ENCODE data around the gene CNTRL. TPM values are rescaled to one million over a fixed set of nuclear protein-coding genes. Genes with fewer than 3 reads are reported as not detected.
A peak's percentile ranks its signal among the peaks of the same experiment; 100 is the strongest.
"Not testable (repeated sequence)": the region's sequence is repeated elsewhere in the genome, so short reads cannot be mapped to it uniquely, and the experiment has no call there.

Gene CNTRL
- total RNA-seq, 2 experiments from 2014 or later = 80.3 to 107 TPM

DNA sequence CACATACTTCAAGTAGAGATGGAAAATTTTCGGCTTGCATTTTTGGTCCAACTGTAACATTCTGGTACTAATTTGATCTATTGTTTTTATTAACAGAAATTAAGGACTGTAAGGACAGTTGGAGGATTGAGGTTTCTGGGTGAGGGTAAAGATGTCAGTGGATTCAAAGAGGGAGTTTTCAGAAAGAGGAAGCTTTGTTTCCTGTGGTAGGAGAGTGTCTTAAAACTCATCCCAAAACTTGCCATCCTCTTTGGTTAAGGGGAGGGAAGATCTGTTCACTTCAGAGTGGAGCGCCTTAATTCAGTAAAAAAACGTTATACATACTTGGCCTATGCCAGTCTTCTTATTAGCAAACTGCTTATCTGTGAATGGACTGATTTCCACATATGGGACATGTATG is 13.8 kb downstream of the CNTRL start:
- no peak for DNase-seq
- Mint-ChIP-seq H3K27me3 (no peaks in the 10 kb centered on the region), H3K4me3 (no peak overlapping the region), H3K27ac (peak overlapping the region; percentile 8), H3K4me1 (peaks cover 26% of the 10 kb centered on the region), H3K9me3 (ENCODE audit: low read depth) (no peaks in the 10 kb centered on the region), H3K36me3 (peaks cover 56% of the 10 kb centered on the region)
- ATAC-seq = no peak
- CTCF ChIA-PET = no interaction called here

DNA sequence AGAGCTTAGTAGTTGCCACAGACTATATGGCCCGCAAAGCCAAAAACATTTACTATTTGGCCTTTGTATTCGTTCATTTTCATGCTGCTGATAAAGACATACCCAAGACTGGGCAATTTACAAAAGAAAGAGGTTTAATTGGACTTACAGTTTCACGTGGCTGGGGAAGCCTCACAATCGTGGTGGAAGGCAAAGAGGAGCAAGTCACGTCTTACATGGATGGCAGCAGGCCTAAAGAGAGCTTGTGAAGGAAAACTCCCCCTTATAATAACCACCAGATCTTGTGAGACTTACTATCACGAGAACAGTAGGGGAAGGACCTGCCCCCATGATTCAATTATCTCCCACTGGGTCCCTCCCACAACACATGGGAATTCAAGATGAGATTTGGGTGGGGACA is 16.0 kb downstream of the CNTRL start:
- H3K9me3 Mint-ChIP-seq (ENCODE audit: low read depth); DNase-seq; H3K4me3 Mint-ChIP-seq; H3K27me3 Mint-ChIP-seq; CTCF ChIA-PET; H3K27ac Mint-ChIP-seq; ATAC-seq: not testable (repeated sequence)
- peaks cover 64% of the 10 kb centered on the region for H3K36me3 Mint-ChIP-seq
- peaks cover 29% of the 10 kb centered on the region for H3K4me1 Mint-ChIP-seq

DNA sequence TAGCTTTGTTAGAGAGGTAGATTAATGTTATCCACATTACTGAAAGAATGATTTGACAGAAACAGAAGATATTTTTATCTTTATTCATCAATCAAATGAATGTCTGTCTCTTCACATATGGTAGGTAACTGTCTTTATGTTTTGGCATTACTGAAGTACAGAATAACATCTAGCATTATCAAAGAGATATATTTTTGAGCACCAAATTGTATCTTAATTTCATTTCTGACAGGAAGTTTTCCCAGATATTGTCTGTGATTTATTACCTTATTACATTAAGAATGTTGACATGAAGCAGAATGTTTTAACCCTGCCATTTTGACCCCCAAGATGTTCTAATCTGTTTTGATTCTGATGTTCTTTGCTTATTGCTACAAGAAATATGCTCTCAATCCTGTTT is 20.3 kb downstream of the CNTRL start:
- Mint-ChIP-seq H3K27ac (no peak overlapping the region), H3K4me1 (peaks cover 3% of the 10 kb centered on the region), H3K4me3 (no peak overlapping the region), H3K36me3 (peaks cover 81% of the 10 kb centered on the region), H3K9me3 (ENCODE audit: low read depth) (peaks cover 10% of the 10 kb centered on the region), H3K27me3 (no peaks in the 10 kb centered on the region)
- CTCF ChIA-PET = interaction anchor here (0.6 to 1.0 kb wide), 2 partner anchors 64 to 339 kb away, joined by 3 read pairs; no protein-coding TSS in a partner anchor
- ATAC-seq (no peak), DNase-seq (no peak)

DNA sequence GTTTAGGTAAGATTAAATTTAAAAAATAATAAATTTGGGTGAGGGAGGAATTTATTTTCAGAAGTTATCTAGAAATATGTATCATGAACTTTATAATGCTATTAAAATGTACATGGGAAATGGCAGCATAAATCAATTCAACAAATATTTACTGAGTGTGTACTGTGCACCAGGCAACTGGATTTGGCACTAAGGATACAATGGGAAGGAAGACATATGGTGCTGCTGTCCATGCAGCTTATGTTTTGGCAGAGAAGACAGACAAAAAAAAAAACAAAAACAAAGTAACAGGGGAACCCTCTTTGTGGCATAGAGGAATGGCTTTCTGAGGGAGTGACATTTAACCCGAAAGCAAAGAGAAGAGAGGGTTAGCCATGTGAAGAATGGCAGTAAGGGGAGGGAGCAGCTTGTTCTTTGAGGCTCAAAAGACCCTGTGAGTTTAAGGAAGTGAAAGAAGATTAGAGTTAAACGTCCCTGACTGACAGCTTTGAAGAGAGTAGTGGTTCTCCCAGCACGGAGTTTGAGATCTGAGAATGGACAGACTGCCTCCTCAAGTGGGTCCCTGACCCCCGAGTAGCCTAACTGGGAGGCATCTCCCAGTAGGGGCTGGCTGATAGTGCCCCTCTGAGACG is 23.9 kb downstream of the CNTRL start:
- Mint-ChIP-seq H3K4me1 (peaks cover 3% of the 10 kb centered on the region), H3K27ac (no peak overlapping the region), H3K9me3 (ENCODE audit: low read depth) (peaks cover 12% of the 10 kb centered on the region), H3K4me3 (no peak overlapping the region), H3K27me3 (no peaks in the 10 kb centered on the region), H3K36me3 (peaks cover 83% of the 10 kb centered on the region)
- DNase-seq = no peak
- ATAC-seq = no peak
- CTCF ChIA-PET = no interaction called here

DNA sequence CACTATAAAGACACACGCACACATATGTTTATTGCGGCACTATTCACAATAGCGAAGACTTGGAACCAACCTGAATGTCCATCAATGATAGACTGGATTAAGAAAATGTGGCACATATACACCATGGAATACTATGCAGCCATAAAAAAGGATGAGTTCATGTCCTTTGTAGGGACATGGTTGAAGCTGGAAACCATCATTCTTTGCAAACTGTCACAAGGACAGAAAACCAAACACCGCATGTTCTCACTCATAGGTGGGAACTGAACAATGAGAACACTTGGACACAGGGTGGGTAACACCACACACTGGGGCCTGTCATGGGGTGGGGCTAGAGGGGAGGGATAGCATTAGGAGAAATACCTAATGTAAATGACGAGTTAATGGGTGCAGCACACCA is 29.3 kb downstream of the CNTRL start:
- Mint-ChIP-seq H3K36me3 (peaks cover 61% of the 10 kb centered on the region), H3K4me1 (peaks cover 19% of the 10 kb centered on the region)
- H3K27me3 Mint-ChIP-seq; DNase-seq; H3K9me3 Mint-ChIP-seq (ENCODE audit: low read depth); H3K27ac Mint-ChIP-seq; ATAC-seq; H3K4me3 Mint-ChIP-seq: not testable (repeated sequence)
- CTCF ChIA-PET = interaction anchor here (1.0 to 1.7 kb wide), 2 partner anchors 16 to 18 kb away, joined by 3 to 6 read pairs; no protein-coding TSS in a partner anchor

DNA sequence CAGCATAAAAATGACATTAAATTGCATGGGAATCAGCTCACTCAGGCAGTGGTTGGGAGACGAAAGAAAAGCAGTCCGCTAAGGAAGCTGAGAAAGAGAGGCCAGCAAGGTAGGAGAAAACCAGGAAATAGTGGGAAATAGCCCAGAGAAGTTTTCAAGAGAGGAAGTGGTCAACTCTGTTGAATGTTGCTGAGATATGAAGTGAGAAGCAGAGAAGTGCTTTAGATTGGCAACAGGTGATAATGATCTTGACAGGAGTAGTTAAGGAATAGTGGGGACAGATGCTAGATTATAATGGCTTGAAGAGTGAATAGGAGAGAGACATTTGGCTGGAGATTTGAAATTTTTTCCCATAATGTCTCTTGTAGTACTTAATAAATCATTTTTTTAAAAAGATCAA is 30.8 kb downstream of the CNTRL start:
- CTCF ChIA-PET = interaction anchor here (1.7 kb wide), 1 partner anchor 15 kb away, joined by 6 read pairs; no protein-coding TSS in a partner anchor
- Mint-ChIP-seq H3K9me3 (ENCODE audit: low read depth) (peaks cover 3% of the 10 kb centered on the region), H3K4me1 (peaks cover 19% of the 10 kb centered on the region), H3K27me3 (no peaks in the 10 kb centered on the region), H3K36me3 (peaks cover 53% of the 10 kb centered on the region), H3K27ac (peak overlapping the region; percentile 48), H3K4me3 (no peak overlapping the region)
- DNase-seq (no peak), ATAC-seq (no peak)

DNA sequence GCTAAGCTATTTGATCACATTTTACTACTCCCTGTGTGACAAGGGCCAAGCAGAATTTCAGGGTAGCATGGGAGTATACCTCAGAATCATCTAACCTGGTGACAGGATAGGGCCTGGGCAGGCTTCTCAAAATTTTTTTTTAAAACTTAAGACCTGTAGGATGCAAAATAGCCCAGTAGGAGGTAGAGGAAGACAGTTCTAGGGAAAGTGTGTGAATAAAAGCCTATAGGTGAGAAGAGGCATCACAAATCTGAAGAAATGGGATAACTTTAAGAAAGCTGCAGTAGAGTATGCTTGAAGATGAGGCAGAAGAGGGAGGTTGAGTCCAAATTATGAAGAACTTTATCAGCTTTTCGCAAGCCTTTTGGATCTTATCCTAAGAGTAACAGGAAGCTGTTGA is 32.3 kb downstream of the CNTRL start:
- peaks cover 19% of the 10 kb centered on the region for H3K4me1 Mint-ChIP-seq
- peak overlapping the region; percentile 24 for H3K27ac Mint-ChIP-seq
- CTCF ChIA-PET = interaction anchor here (0.7 to 1.2 kb wide), 2 partner anchors 13 to 41 kb away, joined by 3 to 4 read pairs; no protein-coding TSS in a partner anchor
- H3K27me3 Mint-ChIP-seq = no peaks in the 10 kb centered on the region
- DNase-seq (no peak), ATAC-seq (peak; percentile 64)
- no peaks in the 10 kb centered on the region for H3K9me3 Mint-ChIP-seq (ENCODE audit: low read depth)
- H3K4me3 Mint-ChIP-seq = no peak overlapping the region
- peaks cover 46% of the 10 kb centered on the region for H3K36me3 Mint-ChIP-seq

DNA sequence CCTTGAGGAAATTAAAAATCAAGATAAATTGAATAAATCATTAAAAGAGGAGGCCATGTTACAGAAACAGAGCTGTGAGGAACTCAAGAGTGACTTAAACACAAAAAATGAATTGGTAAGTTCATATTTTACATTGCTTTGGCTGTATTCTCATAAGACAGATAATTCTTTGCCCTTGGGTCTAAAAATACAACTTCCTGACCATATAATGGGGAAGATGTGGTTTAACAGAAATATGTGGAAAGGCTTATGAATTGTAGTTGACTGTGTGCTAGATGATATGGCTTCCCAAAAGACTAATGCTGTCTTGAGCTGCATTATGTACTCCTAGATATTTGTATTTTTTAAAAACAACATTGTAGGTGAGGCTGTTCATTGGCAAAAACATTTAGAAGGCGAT is 33.1 kb downstream of the CNTRL start:
- CTCF ChIA-PET = interaction anchor here (0.7 to 1.2 kb wide), 2 partner anchors 12 to 42 kb away, joined by 3 to 4 read pairs; no protein-coding TSS in a partner anchor
- H3K27ac Mint-ChIP-seq = no peak overlapping the region
- no peak overlapping the region for H3K4me3 Mint-ChIP-seq
- DNase-seq (no peak), ATAC-seq (no peak)
- no peaks in the 10 kb centered on the region for H3K27me3 Mint-ChIP-seq
- H3K36me3 Mint-ChIP-seq = peaks cover 44% of the 10 kb centered on the region
- H3K9me3 Mint-ChIP-seq (ENCODE audit: low read depth) = no peaks in the 10 kb centered on the region
- peaks cover 19% of the 10 kb centered on the region for H3K4me1 Mint-ChIP-seq

DNA sequence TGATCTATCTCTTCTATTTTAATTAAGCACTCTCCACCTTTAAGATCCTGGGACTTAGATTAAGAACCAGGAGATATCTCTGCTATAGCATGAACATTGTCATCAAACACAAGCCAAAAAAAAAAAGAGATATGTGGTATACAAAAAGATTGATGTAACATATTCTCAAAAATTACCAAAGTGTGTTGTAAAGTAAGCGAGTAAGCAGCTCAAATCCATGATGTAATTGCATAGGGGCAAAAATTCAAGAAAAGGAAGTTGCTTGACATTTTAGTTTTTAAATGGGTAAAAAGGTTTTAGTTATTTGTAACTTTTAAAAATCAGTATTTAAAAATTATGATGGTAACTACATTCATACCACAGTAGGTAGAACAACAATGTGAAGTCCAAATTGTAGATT is 40.7 kb downstream of the CNTRL start:
- Mint-ChIP-seq H3K27ac (no peak overlapping the region), H3K9me3 (ENCODE audit: low read depth) (no peaks in the 10 kb centered on the region), H3K4me1 (peaks cover 11% of the 10 kb centered on the region), H3K4me3 (no peak overlapping the region), H3K27me3 (no peaks in the 10 kb centered on the region), H3K36me3 (peaks cover 46% of the 10 kb centered on the region)
- CTCF ChIA-PET = interaction anchor here (1.6 kb wide), 1 partner anchor 55 kb away, joined by 4 read pairs; no protein-coding TSS in a partner anchor
- ATAC-seq = no peak
- DNase-seq = no peak

DNA sequence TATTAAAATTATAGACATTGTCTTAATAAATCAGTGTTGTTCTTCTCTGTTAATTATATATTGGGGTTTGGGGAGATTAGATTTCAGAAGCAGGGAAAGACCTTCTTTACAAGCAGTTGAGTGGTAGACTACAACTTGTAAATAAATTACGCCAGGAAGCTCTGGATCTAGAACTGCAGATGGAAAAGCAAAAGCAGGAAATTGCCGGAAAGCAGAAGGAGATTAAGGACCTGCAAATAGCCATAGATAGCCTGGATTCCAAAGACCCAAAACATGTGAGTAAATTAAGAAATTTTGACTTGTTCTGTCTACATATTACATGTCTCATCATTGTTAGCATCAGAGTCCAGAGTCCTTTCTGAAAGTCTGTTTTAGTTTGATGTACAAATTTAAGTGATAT is 43.5 kb downstream of the CNTRL start:
- ATAC-seq (no peak), DNase-seq (no peak)
- no peaks in the 10 kb centered on the region for H3K9me3 Mint-ChIP-seq (ENCODE audit: low read depth)
- CTCF ChIA-PET = no interaction called here
- H3K4me1 Mint-ChIP-seq = peaks cover 30% of the 10 kb centered on the region
- no peak overlapping the region for H3K27ac Mint-ChIP-seq
- no peak overlapping the region for H3K4me3 Mint-ChIP-seq
- no peaks in the 10 kb centered on the region for H3K27me3 Mint-ChIP-seq
- peaks cover 42% of the 10 kb centered on the region for H3K36me3 Mint-ChIP-seq

DNA sequence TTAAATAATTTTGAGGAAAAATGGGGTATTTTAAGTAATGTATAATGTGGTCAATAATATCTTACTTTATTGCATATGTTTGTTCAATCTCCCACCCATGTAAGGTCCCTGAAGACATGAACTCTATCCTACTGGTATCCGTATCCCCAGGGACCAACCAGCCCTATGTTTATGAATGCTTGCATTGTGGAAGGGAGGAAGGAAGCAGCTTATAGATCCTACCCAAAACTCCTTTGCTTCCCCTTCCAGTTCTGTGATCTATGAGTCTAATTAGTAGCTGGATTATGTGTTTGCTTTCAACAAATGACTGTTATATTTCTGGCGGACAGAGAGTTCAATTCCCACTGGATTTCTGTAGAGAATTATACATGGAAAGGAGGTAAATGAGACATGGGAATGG is 45.6 kb downstream of the CNTRL start:
- H3K4me1 Mint-ChIP-seq = peaks cover 35% of the 10 kb centered on the region
- DNase-seq (no peak), ATAC-seq (no peak)
- CTCF ChIA-PET = interaction anchor here (1.0 to 3.1 kb wide), 10 partner anchors 9 to 216 kb away, joined by 3 to 9 read pairs (median 4); partner anchors contain the start of gene RAB14
- no peaks in the 10 kb centered on the region for H3K27me3 Mint-ChIP-seq
- peak overlapping the region; percentile 69 for H3K27ac Mint-ChIP-seq
- H3K4me3 Mint-ChIP-seq = no peak overlapping the region
- H3K36me3 Mint-ChIP-seq = peaks cover 43% of the 10 kb centered on the region
- no peaks in the 10 kb centered on the region for H3K9me3 Mint-ChIP-seq (ENCODE audit: low read depth)

DNA sequence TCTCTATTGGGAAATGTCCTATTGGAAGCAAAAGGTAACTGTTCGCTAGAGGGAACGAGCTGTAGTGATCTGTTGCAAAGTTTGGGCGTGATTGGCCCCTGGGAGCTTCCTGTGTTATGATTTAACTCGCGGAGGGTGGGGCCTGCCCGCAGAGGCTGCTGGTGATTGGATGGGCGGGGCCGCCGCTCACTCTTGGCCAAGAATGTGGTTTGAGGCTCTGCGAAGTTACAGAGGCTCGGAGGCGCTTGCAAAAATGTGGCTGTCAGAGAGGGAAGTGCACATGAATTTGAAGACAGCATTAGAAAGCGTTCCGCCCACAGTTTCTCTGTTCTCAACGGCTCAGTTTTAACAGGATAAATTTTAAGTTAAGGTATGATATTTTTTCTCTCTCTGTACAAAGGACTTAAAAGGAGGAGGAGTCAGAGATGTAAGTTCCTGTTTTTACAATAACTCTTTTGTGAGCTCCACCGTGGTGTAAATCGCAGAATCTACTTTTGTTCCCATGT is 46.9 kb downstream of the CNTRL start:
- CTCF ChIA-PET = interaction anchor here (0.6 to 3.1 kb wide), 15 partner anchors 10 to 217 kb away, joined by 3 to 16 read pairs (median 3); partner anchors contain the start of gene RAB14
- Mint-ChIP-seq H3K4me3 (peak overlapping the region; percentile 75), H3K36me3 (peaks cover 44% of the 10 kb centered on the region), H3K27ac (peak overlapping the region; percentile 90), H3K9me3 (ENCODE audit: low read depth) (no peaks in the 10 kb centered on the region), H3K4me1 (peaks cover 37% of the 10 kb centered on the region), H3K27me3 (no peaks in the 10 kb centered on the region)
- peak; percentile 99 for DNase-seq
- peak; percentile 100 for ATAC-seq

DNA sequence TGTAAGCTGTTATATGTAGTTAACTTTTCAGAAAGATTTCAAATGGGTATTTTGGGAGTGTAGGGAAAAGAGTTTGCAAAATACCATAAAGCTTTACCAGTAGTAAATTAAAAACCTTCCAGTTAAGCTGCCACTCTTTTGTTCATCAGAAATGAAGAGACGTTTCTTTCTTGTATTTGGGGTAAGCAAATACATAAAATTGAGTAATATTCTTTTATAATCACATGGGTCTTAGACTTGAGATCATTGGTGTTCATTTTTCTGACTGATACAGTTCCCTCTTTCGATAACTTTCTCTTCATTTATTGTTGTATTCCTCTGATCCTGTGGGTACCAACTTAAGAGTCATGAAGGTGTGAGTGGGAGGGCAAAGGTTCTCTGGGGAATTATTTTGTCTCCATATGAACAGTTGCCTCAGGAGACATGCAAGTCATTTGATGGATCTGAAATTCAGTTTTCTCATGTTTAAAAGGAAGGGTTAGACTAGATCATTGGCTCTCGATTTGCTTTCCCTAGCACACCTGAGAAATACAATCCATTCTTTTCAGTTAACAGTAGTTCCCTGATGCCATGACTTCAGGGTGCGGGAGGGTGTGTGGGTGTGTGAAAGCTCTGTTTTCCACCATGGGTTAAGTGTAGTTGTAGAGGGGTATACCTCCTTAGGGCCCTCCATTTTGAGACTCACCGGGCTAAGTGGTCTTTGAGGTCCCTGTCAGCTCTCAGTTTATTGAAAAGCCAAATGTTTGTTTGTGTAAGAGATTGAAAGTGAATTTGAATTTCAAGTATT is 47.7 kb downstream of the CNTRL start:
- ATAC-seq = no peak
- Mint-ChIP-seq H3K4me1 (peaks cover 37% of the 10 kb centered on the region), H3K27me3 (no peaks in the 10 kb centered on the region), H3K9me3 (ENCODE audit: low read depth) (no peaks in the 10 kb centered on the region), H3K27ac (peak overlapping the region; percentile 90), H3K4me3 (peak overlapping the region; percentile 75), H3K36me3 (peaks cover 50% of the 10 kb centered on the region)
- no peak for DNase-seq
- CTCF ChIA-PET = interaction anchor here (0.7 to 3.1 kb wide), 8 partner anchors 11 to 79 kb away, joined by 3 to 16 read pairs (median 4); partner anchors contain the start of gene RAB14
